H9 (cell line): ENCODE measurements around the gene PES1. TPM values are rescaled to one million over a fixed set of nuclear protein-coding genes. Genes with fewer than 3 reads are reported as not detected.
"Not testable (repeated sequence)": the region's sequence is repeated elsewhere in the genome, so short reads cannot be mapped to it uniquely, and the experiment has no call there.

ENCODE experiments used
- DNase-seq: peaks from one replicate; pipeline ENCODE4 v3.0.0-alpha.2; 2017
- H2AFZ ChIP-seq: one replicate; pipeline ENCODE4 v1.6.1; 2013; ENCODE audit warnings: mild to moderate bottlenecking, low read length, control low read depth, moderate library complexity
- H2AK5ac ChIP-seq: 2 replicates; pipeline ENCODE4 v1.6.1; 2013; ENCODE audit warnings: low read length, control low read depth, mixed read lengths; ENCODE audit not compliant: insufficient read length
- H2BK120ac ChIP-seq: one replicate; pipeline ENCODE4 v1.6.1; 2013; ENCODE audit warnings: low read depth, mild to moderate bottlenecking, low read length, control low read depth, inconsistent platforms; ENCODE audit not compliant: poor library complexity, severe bottlenecking
- H2BK12ac ChIP-seq: 2 replicates; pipeline ENCODE4 v1.6.1; 2013; ENCODE audit warnings: low read length, control low read depth, mixed read lengths, low read depth; ENCODE audit not compliant: insufficient read length
- H2BK15ac ChIP-seq: 2 replicates; pipeline ENCODE4 v1.6.1; 2013; ENCODE audit warnings: low read depth, low read length, control low read depth
- H2BK20ac ChIP-seq: one replicate; pipeline ENCODE4 v1.6.1; 2013; ENCODE audit warnings: low read depth, mild to moderate bottlenecking, low read length, control low read depth, inconsistent platforms; ENCODE audit not compliant: poor library complexity, severe bottlenecking
- H2BK5ac ChIP-seq: 2 replicates; pipeline ENCODE4 v1.6.1; 2013; ENCODE audit warnings: low read length, control low read depth, mixed read lengths; ENCODE audit not compliant: insufficient read length
- H3K14ac ChIP-seq: 2 replicates; pipeline ENCODE4 v1.6.1; 2013; ENCODE audit warnings: low read length, control low read depth; ENCODE audit not compliant: insufficient read depth
- H3K18ac ChIP-seq: 2 replicates; pipeline ENCODE4 v1.6.1; 2013; ENCODE audit warnings: low read depth, mild to moderate bottlenecking, mixed read lengths, low read length, control low read depth; ENCODE audit not compliant: insufficient read length
- H3K23ac ChIP-seq: 2 replicates; pipeline ENCODE4 v1.6.1; 2013; ENCODE audit warnings: low read length, control low read depth, mixed read lengths, low read depth; ENCODE audit not compliant: insufficient read length
- H3K23me2 ChIP-seq: 2 replicates; pipeline ENCODE4 v1.6.1; 2013; ENCODE audit warnings: low read depth, mild to moderate bottlenecking, mixed read lengths, low read length, control low read depth; ENCODE audit not compliant: insufficient read length, poor library complexity, severe bottlenecking
- H3K27ac ChIP-seq: 2 replicates; pipeline ENCODE4 v1.5.1; 2013; ENCODE audit warnings: low read length, control low read depth, mixed read lengths, low read depth; ENCODE audit not compliant: insufficient read length
- H3K27me3 ChIP-seq: 2 replicates; pipeline ENCODE4 v1.6.1; 2013; ENCODE audit warnings: low read length, control low read depth, inconsistent platforms; ENCODE audit not compliant: insufficient read depth
- H3K4ac ChIP-seq: 2 replicates; pipeline ENCODE4 v1.6.1; 2013; ENCODE audit warnings: low read depth, mild to moderate bottlenecking, control low read depth, inconsistent platforms, low read length, moderate library complexity
- H3K4me1 ChIP-seq: 2 replicates; pipeline ENCODE4 v1.6.1; 2013; ENCODE audit warnings: low read length, control low read depth, inconsistent platforms; ENCODE audit not compliant: insufficient read depth
- H3K4me2 ChIP-seq: 2 replicates; pipeline ENCODE4 v1.6.1; 2013; ENCODE audit warnings: low read length, control low read depth, mixed read lengths; ENCODE audit not compliant: insufficient read length, insufficient read depth
- H3K56ac ChIP-seq: 2 replicates; pipeline ENCODE4 v1.6.1; 2013; ENCODE audit warnings: low read depth, mild to moderate bottlenecking, mixed read lengths, low read length, control low read depth; ENCODE audit not compliant: insufficient read length
- H3K79me1 ChIP-seq: 2 replicates; pipeline ENCODE4 v1.6.1; 2013; ENCODE audit warnings: low read depth, mild to moderate bottlenecking, moderate library complexity, low read length, control low read depth, inconsistent platforms; ENCODE audit not compliant: insufficient read depth, poor library complexity, severe bottlenecking
- H3K79me2 ChIP-seq: 2 replicates; pipeline ENCODE4 v1.6.1; 2013; ENCODE audit warnings: low read length, control low read depth, inconsistent platforms; ENCODE audit not compliant: insufficient read depth
- H3K9ac ChIP-seq: 2 replicates; pipeline ENCODE4 v1.6.1; 2013; ENCODE audit warnings: low read length, control low read depth, mixed read lengths; ENCODE audit not compliant: insufficient read length; ENCODE audit errors: extremely low read depth
- H3K9me3 ChIP-seq: one replicate; pipeline ENCODE4 v1.6.1; 2013; ENCODE audit warnings: low read depth, low read length, inconsistent platforms; ENCODE audit not compliant: control insufficient read depth
- H3T11ph ChIP-seq: one replicate; pipeline ENCODE4 v1.6.1; 2013; ENCODE audit warnings: mild to moderate bottlenecking, low read length, control low read depth, inconsistent platforms
- H4K20me1 ChIP-seq: one replicate; pipeline ENCODE4 v1.6.1; 2013; ENCODE audit not compliant: control insufficient read depth, insufficient read length, insufficient read depth
- H4K5ac ChIP-seq: 2 replicates; pipeline ENCODE4 v1.6.1; 2013; ENCODE audit warnings: low read depth, mild to moderate bottlenecking, mixed read lengths, low read length, control low read depth; ENCODE audit not compliant: insufficient read length
- H4K8ac ChIP-seq: replicated peaks from 2 replicates; pipeline ENCODE4 v1.6.1; 2013; ENCODE audit warnings: low read length, control low read depth, mixed read lengths, low read depth; ENCODE audit not compliant: insufficient read length
- H4K91ac ChIP-seq: 2 replicates; pipeline ENCODE4 v1.6.1; 2013; ENCODE audit warnings: low read depth, mild to moderate bottlenecking, moderate library complexity, mixed read lengths, low read length, control low read depth; ENCODE audit not compliant: insufficient read length
- H3K27ac Mint-ChIP-seq, 3 experiments: 2 replicates in 2 of 3; 3 replicates in 1 of 3; pipeline ENCODE4 v1.8.0; 2020 to 2021; ENCODE audit warnings: mixed read lengths in 3 of 3, mild to moderate bottlenecking in 1 of 3, moderate library complexity in 1 of 3
- H3K27me3 Mint-ChIP-seq: 2 replicates; pipeline ENCODE4 v1.8.0; 2021; ENCODE audit warnings: low read depth, mild to moderate bottlenecking, moderate library complexity, mixed read lengths
- H3K36me3 Mint-ChIP-seq, 3 experiments: 2 replicates in 2 of 3; 3 replicates in 1 of 3; pipeline ENCODE4 v1.8.0; 2020 to 2021; ENCODE audit warnings: low read depth in 3 of 3, mixed read lengths in 3 of 3; ENCODE audit not compliant: insufficient read depth in 1 of 3
- H3K4me1 Mint-ChIP-seq, 2 experiments: 2 replicates each; pipeline ENCODE4 v1.8.0; 2020; ENCODE audit warnings: mixed read lengths in 2 of 2
- H3K4me3 Mint-ChIP-seq, 2 experiments: 2 replicates in 1 of 2; 3 replicates in 1 of 2; pipeline ENCODE4 v1.8.0; 2020 to 2021; ENCODE audit warnings: mild to moderate bottlenecking in 2 of 2, mixed read lengths in 2 of 2, moderate library complexity in 1 of 2
- H3K9me3 Mint-ChIP-seq, 2 experiments: 2 replicates in 1 of 2; 3 replicates in 1 of 2; pipeline ENCODE4 v1.8.0; 2020; ENCODE audit warnings: mild to moderate bottlenecking in 2 of 2, mixed read lengths in 2 of 2, moderate library complexity in 1 of 2
- WGBS: extraction: QIAGEN DNeasy Blood & Tissue Kit; methylation state at CpG from one replicate; pipeline ENCODE4 v1.1.7; 2013; ENCODE audit warnings: missing lambda C conversion rate, low lambda C conversion rate, mixed read lengths; ENCODE audit not compliant: insufficient read length; ENCODE audit errors: extremely low coverage; 5-methylcytosine and 5-hydroxymethylcytosine counted together
- total RNA-seq: library from RNA; stranded (reverse); gene quantifications from 2 replicates; pipeline ENCODE4 v1.2.1, GENCODE V29; 2021
- TF ChIP-seq, protein P1 (sequence below): fragments of 200-600 bp; sonication (generic); conservative IDR thresholded peaks from 3 replicates; pipeline ENCODE4 v1.8.0; 2021; ENCODE audit warnings: antibody characterized with exemption, mild to moderate bottlenecking

PES1 gene
- total RNA-seq, 1 experiment from 2014 or later, result 133 TPM

DNA sequence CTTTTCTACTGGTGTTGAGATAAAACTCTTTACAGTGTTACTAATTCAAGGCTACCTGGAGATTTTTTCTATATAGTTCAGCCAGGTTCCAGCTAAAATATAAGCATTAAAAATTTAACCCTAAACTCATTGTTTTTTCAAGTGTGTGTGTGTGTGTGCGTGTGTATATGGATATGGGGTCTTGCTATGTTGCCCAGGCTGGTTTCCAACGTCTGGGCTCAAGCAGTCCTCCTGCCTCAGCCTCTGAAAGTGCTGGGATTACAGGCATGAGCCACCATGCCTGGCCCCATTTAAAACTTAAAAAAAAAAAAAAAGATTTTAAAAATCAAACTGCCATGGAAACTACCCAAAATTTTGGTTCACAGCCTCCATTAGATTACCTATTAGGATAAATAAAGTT, 4.5 kb upstream of the PES1 start:
- H2BK5ac ChIP-seq, result no peak overlapping the region
- no peak overlapping the region for H3K18ac ChIP-seq
- no peak overlapping the region for H2BK15ac ChIP-seq
- H3K4me1 ChIP-seq, result no peaks in the 10 kb centered on the region
- no peak overlapping the region for H3K23ac ChIP-seq
- H2BK12ac ChIP-seq, result no peak overlapping the region
- no peaks in the 10 kb centered on the region for H3K79me1 ChIP-seq
- no peak overlapping the region for H2BK20ac ChIP-seq
- no peak overlapping the region for H3T11ph ChIP-seq
- peaks cover 3% of the 10 kb centered on the region for H3K79me2 ChIP-seq
- H3K4me3 Mint-ChIP-seq, result no peak overlapping the region
- H3K23me2 ChIP-seq, result peaks cover 2% of the 10 kb centered on the region
- H3K36me3 Mint-ChIP-seq, result no peaks in the 10 kb centered on the region; a peak in 1 of 7 replicates
- H3K9me3 Mint-ChIP-seq, result no peaks in the 10 kb centered on the region; a peak in 1 of 5 replicates
- peaks cover 21% of the 10 kb centered on the region for H3K27me3 Mint-ChIP-seq
- H3K9me3 ChIP-seq, result no peaks in the 10 kb centered on the region
- DNase-seq, result no peak
- no peak overlapping the region for H3K27ac Mint-ChIP-seq
- no peaks in the 10 kb centered on the region for H3K27me3 ChIP-seq
- no peak overlapping the region for H2AFZ ChIP-seq
- H3K4me2 ChIP-seq, result no peak overlapping the region
- TF ChIP-seq, protein P1, sequence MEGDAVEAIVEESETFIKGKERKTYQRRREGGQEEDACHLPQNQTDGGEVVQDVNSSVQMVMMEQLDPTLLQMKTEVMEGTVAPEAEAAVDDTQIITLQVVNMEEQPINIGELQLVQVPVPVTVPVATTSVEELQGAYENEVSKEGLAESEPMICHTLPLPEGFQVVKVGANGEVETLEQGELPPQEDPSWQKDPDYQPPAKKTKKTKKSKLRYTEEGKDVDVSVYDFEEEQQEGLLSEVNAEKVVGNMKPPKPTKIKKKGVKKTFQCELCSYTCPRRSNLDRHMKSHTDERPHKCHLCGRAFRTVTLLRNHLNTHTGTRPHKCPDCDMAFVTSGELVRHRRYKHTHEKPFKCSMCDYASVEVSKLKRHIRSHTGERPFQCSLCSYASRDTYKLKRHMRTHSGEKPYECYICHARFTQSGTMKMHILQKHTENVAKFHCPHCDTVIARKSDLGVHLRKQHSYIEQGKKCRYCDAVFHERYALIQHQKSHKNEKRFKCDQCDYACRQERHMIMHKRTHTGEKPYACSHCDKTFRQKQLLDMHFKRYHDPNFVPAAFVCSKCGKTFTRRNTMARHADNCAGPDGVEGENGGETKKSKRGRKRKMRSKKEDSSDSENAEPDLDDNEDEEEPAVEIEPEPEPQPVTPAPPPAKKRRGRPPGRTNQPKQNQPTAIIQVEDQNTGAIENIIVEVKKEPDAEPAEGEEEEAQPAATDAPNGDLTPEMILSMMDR, result no peak
- H3K14ac ChIP-seq, result no peak overlapping the region
- H3K4ac ChIP-seq, result no peak overlapping the region
- H4K8ac ChIP-seq, result no peak overlapping the region
- H2BK120ac ChIP-seq, result no peak overlapping the region
- H3K9ac ChIP-seq, result no peak overlapping the region
- H3K4me1 Mint-ChIP-seq, result no peaks in the 10 kb centered on the region
- H3K27ac ChIP-seq, result no peak overlapping the region
- H4K91ac ChIP-seq, result no peak overlapping the region
- H4K5ac ChIP-seq, result no peak overlapping the region
- H2AK5ac ChIP-seq, result no peak overlapping the region
- no peaks in the 10 kb centered on the region for H4K20me1 ChIP-seq
- no CpG with 5 or more reads among the region's 2 CpGs for WGBS
- H3K56ac ChIP-seq, result no peak overlapping the region

DNA sequence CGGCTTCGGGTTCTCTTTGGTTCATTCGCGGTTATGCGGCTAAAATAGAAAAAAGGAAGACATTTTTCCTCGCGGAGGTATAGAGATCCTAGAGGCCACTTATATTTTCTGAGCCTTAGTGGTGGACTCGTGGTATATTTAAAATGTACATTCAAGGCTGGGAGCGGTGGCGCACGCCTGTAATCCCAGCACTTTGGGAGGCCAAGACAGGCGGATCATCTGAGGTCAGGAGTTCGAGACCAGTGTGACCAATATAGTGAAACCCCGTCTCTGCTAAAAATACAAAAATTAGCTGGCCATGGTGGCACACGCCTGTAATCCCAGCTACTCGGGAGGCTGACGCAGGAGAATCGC, 627 bp upstream of the PES1 start:
- peaks cover 21% of the 10 kb centered on the region for H3K27me3 Mint-ChIP-seq
- H3K4me2 ChIP-seq, H3K27ac ChIP-seq: not testable (repeated sequence)

More for the DNA sequence above, 627 bp upstream of the PES1 start:
- H2BK120ac ChIP-seq, H3T11ph ChIP-seq, H2AK5ac ChIP-seq, H3K4me3 Mint-ChIP-seq, H3K27ac Mint-ChIP-seq, DNase-seq, H3K23ac ChIP-seq, H3K56ac ChIP-seq, H2BK15ac ChIP-seq, H3K79me1 ChIP-seq, H3K4me1 ChIP-seq, H4K91ac ChIP-seq, H3K4me1 Mint-ChIP-seq, H2BK20ac ChIP-seq, H3K23me2 ChIP-seq, H4K8ac ChIP-seq, H2BK12ac ChIP-seq, H3K4ac ChIP-seq, H3K27me3 ChIP-seq, H3K9me3 Mint-ChIP-seq, H4K5ac ChIP-seq, H3K9me3 ChIP-seq, H3K18ac ChIP-seq, H4K20me1 ChIP-seq, H2AFZ ChIP-seq, H3K9ac ChIP-seq, H2BK5ac ChIP-seq, H3K14ac ChIP-seq: not testable (repeated sequence)
- no CpG with 5 or more reads among the region's 18 CpGs for WGBS
- H3K79me2 ChIP-seq, result peaks cover 17% of the 10 kb centered on the region
- peaks cover 12 to 24% (median 16%) of the 10 kb centered on the region in 3 experiments; a peak in 6 of 7 replicates for H3K36me3 Mint-ChIP-seq
